ENCODE results near the gene HOXA3.

- TF ChIP-seq, protein P1, sequence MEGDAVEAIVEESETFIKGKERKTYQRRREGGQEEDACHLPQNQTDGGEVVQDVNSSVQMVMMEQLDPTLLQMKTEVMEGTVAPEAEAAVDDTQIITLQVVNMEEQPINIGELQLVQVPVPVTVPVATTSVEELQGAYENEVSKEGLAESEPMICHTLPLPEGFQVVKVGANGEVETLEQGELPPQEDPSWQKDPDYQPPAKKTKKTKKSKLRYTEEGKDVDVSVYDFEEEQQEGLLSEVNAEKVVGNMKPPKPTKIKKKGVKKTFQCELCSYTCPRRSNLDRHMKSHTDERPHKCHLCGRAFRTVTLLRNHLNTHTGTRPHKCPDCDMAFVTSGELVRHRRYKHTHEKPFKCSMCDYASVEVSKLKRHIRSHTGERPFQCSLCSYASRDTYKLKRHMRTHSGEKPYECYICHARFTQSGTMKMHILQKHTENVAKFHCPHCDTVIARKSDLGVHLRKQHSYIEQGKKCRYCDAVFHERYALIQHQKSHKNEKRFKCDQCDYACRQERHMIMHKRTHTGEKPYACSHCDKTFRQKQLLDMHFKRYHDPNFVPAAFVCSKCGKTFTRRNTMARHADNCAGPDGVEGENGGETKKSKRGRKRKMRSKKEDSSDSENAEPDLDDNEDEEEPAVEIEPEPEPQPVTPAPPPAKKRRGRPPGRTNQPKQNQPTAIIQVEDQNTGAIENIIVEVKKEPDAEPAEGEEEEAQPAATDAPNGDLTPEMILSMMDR (IDR thresholded peaks at IDR 0.05): peak in 1 of 3 donors; percentile 30
- TF ChIP-seq POLR2A (IDR thresholded peaks at IDR 0.05): no peak
Observed at GRCh38 chr7:27143023-27143949, 9.1 kb downstream of the HOXA3 start, which contains the start of gene HOXA5.

Measured in lower leg skin (tissue), 3 donors.